NB4 (cell line): ENCODE data around the gene RAB24.

ENCODE experiments used
- CTCF ChIP-seq: IDR thresholded peaks from one replicate; pipeline ENCODE4 v1.5.1; 2012; ENCODE audit warnings: low read depth, low read length
- MYC ChIP-seq: IDR thresholded peaks from 2 replicates; pipeline ENCODE4 v1.6.1; 2011; ENCODE audit warnings: low read depth, low read length
- POLR2A ChIP-seq: IDR thresholded peaks from 2 replicates; pipeline ENCODE4 v1.6.1; 2011; ENCODE audit warnings: mild to moderate bottlenecking; ENCODE audit not compliant: insufficient read length; ENCODE audit errors: extremely low read depth

GRCh38 chr5:177291735-177292134 lies 11.8 kb downstream of the RAB24 start:
- no peak for TF ChIP-seq CTCF
- no peak for TF ChIP-seq POLR2A
- TF ChIP-seq MYC = no peak
